H1 (cell line): ENCODE measurements around the gene CSHL1. TPM values are rescaled to one million over a fixed set of nuclear protein-coding genes. Genes with fewer than 3 reads are reported as not detected.
"Not testable (repeated sequence)": the region's sequence is repeated elsewhere in the genome, so short reads cannot be mapped to it uniquely, and the experiment has no call there.

Experiments
- CTCF ChIA-PET: fragments of 300-600 bp; sonication (Branson Sonifier 250); formaldehyde crosslinking; loops from one replicate; lab custom pipeline; 2021; ENCODE audit not compliant: partially characterized antibody; lab: Charles Lee
- POLR2A ChIA-PET: fragments of 300-600 bp; sonication (Branson Sonifier 250); formaldehyde crosslinking; loops from one replicate; lab custom pipeline; 2021; ENCODE audit warnings: inconsistent platforms; ENCODE audit not compliant: partially characterized antibody; lab: Charles Lee
- DNase-seq, 2 experiments: peaks; one replicate each; pipeline versions ENCODE4 v3.0.0 to v3.0.0-alpha.2; 2010 to 2022; ENCODE audit warnings: low spot score in 2 of 2, low read depth in 1 of 2, mixed read lengths in 1 of 2
- FAIRE-seq: peaks from 2 replicates; lab custom pipeline; 2011; peaks lifted over from hg19 to GRCh38; lab: Jason Lieb, UNC
- H2AFZ ChIP-seq: 2 replicates; pipeline ENCODE4 v1.8.1; 2012; ENCODE audit warnings: low read length, inconsistent platforms
- H2AK5ac ChIP-seq: 2 replicates; pipeline ENCODE4 v1.6.1; 2013; ENCODE audit warnings: low read depth, low read length
- H2BK120ac ChIP-seq: replicated peaks from 2 replicates; pipeline ENCODE3; 2013; ENCODE audit warnings: low read depth, low read length, inconsistent platforms
- H2BK12ac ChIP-seq: 2 replicates; pipeline ENCODE4 v1.6.1; 2013; ENCODE audit warnings: low read depth, low read length
- H2BK15ac ChIP-seq: 2 replicates; pipeline ENCODE4 v1.6.1; 2013; ENCODE audit warnings: low read length
- H2BK20ac ChIP-seq: 2 replicates; pipeline ENCODE4 v1.6.1; 2013; ENCODE audit warnings: low read length
- H2BK5ac ChIP-seq: 2 replicates; pipeline ENCODE4 v1.6.1; 2013; ENCODE audit warnings: low read depth, low read length
- H3K14ac ChIP-seq: 2 replicates; pipeline ENCODE4 v1.6.1; 2013; ENCODE audit warnings: inconsistent platforms; ENCODE audit not compliant: insufficient read length
- H3K18ac ChIP-seq: 2 replicates; pipeline ENCODE4 v1.6.1; 2013; ENCODE audit warnings: low read length; ENCODE audit errors: extremely low read depth
- H3K23ac ChIP-seq: 2 replicates; pipeline ENCODE4 v1.6.1; 2013; ENCODE audit warnings: inconsistent platforms; ENCODE audit not compliant: insufficient read length
- H3K23me2 ChIP-seq: 2 replicates; pipeline ENCODE4 v1.6.1; 2013; ENCODE audit warnings: low read depth, low read length
- H3K27ac ChIP-seq: 2 replicates; pipeline ENCODE4 v1.6.1; 2011; ENCODE audit warnings: low read depth, low read length, inconsistent platforms
- H3K27me3 ChIP-seq, 4 experiments: replicated peaks in 1 of 4; 1 replicate in 1 of 4; 2 replicates in 3 of 4; pipeline versions ENCODE4 v1.6.1 to v1.8.1; 2011 to 2013; ENCODE audit warnings: low read length in 3 of 4, mild to moderate bottlenecking in 3 of 4, inconsistent platforms in 2 of 4, mixed read lengths in 2 of 4, moderate library complexity in 1 of 4; ENCODE audit not compliant: control insufficient read depth in 3 of 4, insufficient read depth in 3 of 4; ENCODE audit errors: extremely low read depth in 1 of 4
- H3K36me3 ChIP-seq, 4 experiments: 2 replicates each; pipeline versions ENCODE4 v1.6.1 to v1.8.1; 2011 to 2013; ENCODE audit warnings: mild to moderate bottlenecking in 4 of 4, low read length in 3 of 4, moderate library complexity in 2 of 4, control low read depth in 1 of 4, inconsistent platforms in 1 of 4; ENCODE audit not compliant: insufficient read depth in 4 of 4, control insufficient read depth in 2 of 4
- H3K4ac ChIP-seq: replicated peaks from 2 replicates; pipeline ENCODE3; 2013; ENCODE audit warnings: low read length, low read depth, mixed read lengths, inconsistent platforms; ENCODE audit not compliant: insufficient read length
- H3K4me1 ChIP-seq, 4 experiments: replicated peaks in 1 of 4; 1 replicate in 1 of 4; 2 replicates in 3 of 4; pipeline versions ENCODE4 v1.6.1 to v1.8.1; 2011 to 2013; ENCODE audit warnings: low read length in 3 of 4, inconsistent platforms in 2 of 4, mixed read lengths in 1 of 4; ENCODE audit not compliant: insufficient read depth in 4 of 4, control insufficient read depth in 3 of 4
- H3K4me2 ChIP-seq, 2 experiments: 2 replicates each; pipeline versions ENCODE4 v1.6.1 to v1.8.1; 2011 to 2013; ENCODE audit warnings: low read depth in 2 of 2, low read length in 2 of 2, control low read depth in 1 of 2, inconsistent platforms in 1 of 2, mild to moderate bottlenecking in 1 of 2; ENCODE audit not compliant: insufficient read depth in 1 of 2
- H3K4me3 ChIP-seq, 4 experiments: fragments of 200-600, 300-600 bp in 1 of 4; sonication (generic), shearing (Covaris generic), sonication (Bioruptor Twin) in 1 of 4; 2 replicates each; pipeline versions ENCODE4 v1.5.1 to v1.8.1; 2011 to 2016; ENCODE audit warnings: low read length in 4 of 4, low read depth in 3 of 4, control low read depth in 2 of 4, inconsistent platforms in 2 of 4, mild to moderate bottlenecking in 2 of 4, mixed read lengths in 1 of 4, moderate library complexity in 1 of 4; ENCODE audit not compliant: insufficient read depth in 2 of 4; ENCODE audit errors: extremely low read depth in 1 of 4
- H3K56ac ChIP-seq: replicated peaks from 2 replicates; pipeline ENCODE3; 2013; ENCODE audit warnings: low read depth, mild to moderate bottlenecking, mixed read lengths, low read length, inconsistent platforms; ENCODE audit not compliant: insufficient read length
- H3K79me1 ChIP-seq: 2 replicates; pipeline ENCODE4 v1.6.1; 2013; ENCODE audit warnings: low read depth, low read length, control low read depth
- H3K79me2 ChIP-seq, 2 experiments: 2 replicates each; pipeline versions ENCODE4 v1.6.1 to v1.8.1; 2012 to 2013; ENCODE audit warnings: low read length in 2 of 2, mild to moderate bottlenecking in 2 of 2, inconsistent platforms in 1 of 2; ENCODE audit not compliant: insufficient read depth in 2 of 2, control insufficient read depth in 1 of 2
- H3K9ac ChIP-seq, 4 experiments: replicated peaks in 1 of 4; 1 replicate in 1 of 4; 2 replicates in 3 of 4; pipeline versions ENCODE4 v1.6.1 to v1.8.1; 2011 to 2013; ENCODE audit warnings: low read depth in 3 of 4, low read length in 3 of 4, control low read depth in 2 of 4, mild to moderate bottlenecking in 2 of 4, moderate library complexity in 2 of 4, inconsistent platforms in 1 of 4; ENCODE audit errors: extremely low read depth in 1 of 4
- H3K9me3 ChIP-seq, 2 experiments: 2 replicates each; pipeline versions ENCODE4 v1.6.1 to v1.8.1; 2012 to 2013; ENCODE audit warnings: mild to moderate bottlenecking in 2 of 2, moderate library complexity in 2 of 2, control low read depth in 1 of 2, inconsistent platforms in 1 of 2, low read depth in 1 of 2, low read length in 1 of 2, mixed read lengths in 1 of 2; ENCODE audit not compliant: insufficient read depth in 2 of 2
- H4K20me1 ChIP-seq, 2 experiments: replicated peaks in 1 of 2; 2 replicates each; pipeline versions ENCODE3 to v1.8.1; 2011 to 2013; ENCODE audit warnings: inconsistent platforms in 2 of 2, low read length in 2 of 2, mild to moderate bottlenecking in 1 of 2; ENCODE audit not compliant: insufficient read depth in 2 of 2, control insufficient read depth in 1 of 2
- H4K5ac ChIP-seq: 2 replicates; pipeline ENCODE4 v1.6.1; 2013; ENCODE audit warnings: low read length, low read depth, mixed read lengths, inconsistent platforms; ENCODE audit not compliant: insufficient read length
- H4K8ac ChIP-seq: 2 replicates; pipeline ENCODE4 v1.8.0; 2013; ENCODE audit warnings: mild to moderate bottlenecking, moderate library complexity, low read length, inconsistent platforms; ENCODE audit not compliant: insufficient read depth; ENCODE audit errors: extremely low read depth
- H4K91ac ChIP-seq: replicated peaks from 2 replicates; pipeline ENCODE3; 2013; ENCODE audit warnings: low read length, mixed read lengths, inconsistent platforms; ENCODE audit not compliant: insufficient read length
- WGBS, 2 experiments: shearing (Covaris generic) in 1 of 2; methylation state at CpG; one replicate each; pipeline versions ENCODE4 v1.1.6 to v1.1.7; 2013 to 2015; ENCODE audit warnings: low lambda C conversion rate in 2 of 2, mixed read lengths in 2 of 2, inconsistent platforms in 1 of 2, low coverage in 1 of 2, missing lambda C conversion rate in 1 of 2; ENCODE audit not compliant: insufficient replicate concordance in 2 of 2, insufficient coverage in 1 of 2, insufficient read length in 1 of 2; ENCODE audit errors: extremely low coverage in 1 of 2, missing lambda C conversion rate in 1 of 2; 5-methylcytosine and 5-hydroxymethylcytosine counted together
- polyA plus RNA-seq, 7 experiments: library from polyadenylated mRNA; depleted of rRNA in 3 of 7; stranded (reverse) in 5 of 7; unstranded in 2 of 7; fragments of >200 nt in 5 of 7; fragments of 200-250 nt in 2 of 7; gene quantifications; 1 replicate in 5 of 7; 2 replicates in 1 of 7; 4 replicates in 1 of 7; pipeline versions ENCODE4 v1.2.1 to v1.2.3, GENCODE V29; 2011 to 2013; ENCODE audit warnings: missing spikeins in 2 of 7, mixed read lengths in 2 of 7
- total RNA-seq: library from RNA; stranded (reverse); fragmentation: NEBNext Ultra II Directional; extraction: Animal tissue kit (Norgen Biotek cat#: 25700); gene quantifications from 2 replicates; pipeline ENCODE4 v1.2.1, GENCODE V29; 2021

CSHL1 gene
- total and polyA plus RNA-seq, 2 of the 8 experiments (the other 6 are each of a cell fraction or from before 2014, with no cell fraction given) = not detected

- 94% methylated on average over 9 of the region's 9 CpGs; no CpG with 5 or more reads in 1 of the 2 experiments for WGBS, 2 experiments
- H4K20me1 ChIP-seq, H3K36me3 ChIP-seq, H2AFZ ChIP-seq, H3K14ac ChIP-seq, H3K56ac ChIP-seq, H3K4me2 ChIP-seq, H3K27ac ChIP-seq, H2BK15ac ChIP-seq, H4K91ac ChIP-seq, H3K79me1 ChIP-seq, H4K5ac ChIP-seq, FAIRE-seq, H2AK5ac ChIP-seq, H2BK5ac ChIP-seq, H3K9me3 ChIP-seq, H2BK20ac ChIP-seq, H2BK120ac ChIP-seq, H3K79me2 ChIP-seq, H3K23ac ChIP-seq, H3K23me2 ChIP-seq, H3K27me3 ChIP-seq, H4K8ac ChIP-seq, H3K4me3 ChIP-seq, POLR2A ChIA-PET, H3K9ac ChIP-seq, DNase-seq, H3K4ac ChIP-seq, H3K18ac ChIP-seq, H2BK12ac ChIP-seq: not testable (repeated sequence)
- peaks cover 3 to 15% (median 8%) of the 10 kb centered on the region in 4 experiments for H3K4me1 ChIP-seq
- CTCF ChIA-PET = interaction anchor here (1.0 to 3.8 kb wide), 6 partner anchors 9 to 40 kb away, joined by 3 to 27 read pairs (median 6); partner anchors contain the start of genes CSHL1 and GH1
These were observed 32.6 kb downstream of the CSHL1 start for GRCh38 chr17:63878413-63878812.

GRCh38 chr17:63874693-63875092, 36.4 kb downstream of the CSHL1 start:
- not testable (repeated sequence) for H3K9me3 ChIP-seq, FAIRE-seq, H2BK15ac ChIP-seq, H2BK12ac ChIP-seq, H2BK20ac ChIP-seq, H3K4me3 ChIP-seq, H4K5ac ChIP-seq, H3K23me2 ChIP-seq, H2AFZ ChIP-seq, H3K27ac ChIP-seq, H2BK5ac ChIP-seq, H3K23ac ChIP-seq, H3K79me2 ChIP-seq, H3K14ac ChIP-seq, H4K20me1 ChIP-seq, H2BK120ac ChIP-seq, H3K36me3 ChIP-seq, H3K56ac ChIP-seq, DNase-seq, H3K4me2 ChIP-seq, H3K4me1 ChIP-seq, H3K18ac ChIP-seq, H3K4ac ChIP-seq, H4K8ac ChIP-seq, H2AK5ac ChIP-seq, H3K9ac ChIP-seq, H3K79me1 ChIP-seq, H4K91ac ChIP-seq, H3K27me3 ChIP-seq
- CTCF ChIA-PET = interaction anchor here (0.6 to 1.8 kb wide), 15 partner anchors 8 to 145 kb away, joined by 3 to 10 read pairs (median 3); partner anchors contain the start of gene CSHL1
- WGBS, 2 experiments = 71% methylated on average over 4 of the region's 6 CpGs; no CpG with 5 or more reads in 1 of the 2 experiments
- POLR2A ChIA-PET = interaction anchor here (0.6 kb wide), 1 partner anchor 8 kb away, joined by 4 read pairs; no protein-coding TSS in a partner anchor
